Naive thymus-derived CD8-positive, alpha-beta T cell (primary cell): ENCODE results near the gene NCAN. TPM values are rescaled to one million over a fixed set of nuclear protein-coding genes. Genes with fewer than 3 reads are reported as not detected.
A peak's percentile ranks its signal among the peaks of the same experiment; 100 is the strongest.

Source experiments
- ATAC-seq, 2 donors: fragments of 150-1000 bp; cut with Tn5 transposase in 1 of 2; sonication (Bioruptor Pico), chemical (Tn5 transposase) in 1 of 2; 1 replicate in 1 of 2; 2 replicates in 1 of 2; pipeline ENCODE4 v1.10.0; 2021; ENCODE audit warnings: mild to moderate bottlenecking in 2 of 2, moderate library complexity in 2 of 2
- POLR2A ChIA-PET: fragments of 350-600 bp; sonication (Branson Sonifier 250); formaldehyde crosslinking; loops from one replicate; lab custom pipeline; 2021; ENCODE audit warnings: antibody characterized with exemption; lab: Charles Lee
- DNase-seq, 10 donors: peaks; one replicate each; pipeline versions ENCODE4 v3.0.0 to v3.0.0-alpha.2; 2020 to 2022
- H3K27ac Mint-ChIP-seq, 10 donors: one replicate each; pipeline ENCODE4 v1.8.0; 2020 to 2022; ENCODE audit warnings: mild to moderate bottlenecking in 10 of 10, mixed read lengths in 10 of 10, moderate library complexity in 4 of 10, inconsistent platforms in 1 of 10
- H3K27me3 Mint-ChIP-seq, 5 donors: one replicate each; pipeline ENCODE4 v1.8.0; 2021 to 2022; ENCODE audit warnings: mixed read lengths in 5 of 5
- H3K36me3 Mint-ChIP-seq, 3 donors: one replicate each; pipeline ENCODE4 v1.8.0; 2020 to 2022; ENCODE audit warnings: mixed read lengths in 3 of 3, mild to moderate bottlenecking in 2 of 3, inconsistent platforms in 1 of 3
- H3K4me1 Mint-ChIP-seq, 4 donors: one replicate each; pipeline ENCODE4 v1.8.0; 2021 to 2022; ENCODE audit warnings: mixed read lengths in 4 of 4
- H3K4me3 Mint-ChIP-seq, 10 donors: one replicate each; pipeline ENCODE4 v1.8.0; 2020 to 2022; ENCODE audit warnings: mild to moderate bottlenecking in 10 of 10, mixed read lengths in 10 of 10, moderate library complexity in 6 of 10, inconsistent platforms in 1 of 10
- H3K9me3 Mint-ChIP-seq, 9 donors: one replicate each; pipeline ENCODE4 v1.8.0; 2020 to 2022; ENCODE audit warnings: mixed read lengths in 9 of 9, mild to moderate bottlenecking in 3 of 9, inconsistent platforms in 1 of 9, moderate library complexity in 1 of 9
- polyA plus RNA-seq, 3 donors: library from polyadenylated mRNA; unstranded; fragments of 300-500 nt; fragmentation: Illumina TruSeq; gene quantifications; one replicate each; pipeline ENCODE4 v1.2.3, GENCODE V29; 2021
- total RNA-seq, 8 experiments: library from RNA in 2 of 8; stranded (reverse) in 2 of 8; gene quantifications; one replicate each; pipeline ENCODE4 v1.2.3 and lab custom pipeline; 2021 to 2026

NCAN gene
- total and polyA plus RNA-seq, 5 experiments from 2014 or later = not detected

- POLR2A ChIA-PET = no interaction called here
- Mint-ChIP-seq H3K27me3 (no peaks in the 10 kb centered on the region), H3K9me3 (no peaks in the 10 kb centered on the region), H3K27ac (peak overlapping the region in 1 of 10 donors; percentile 6), H3K4me1 (peaks cover 0 to 6% (median 4%) of the 10 kb centered on the region in 4 donors), H3K36me3 (peaks cover 0 to 45% (median 3%) of the 10 kb centered on the region in 3 donors), H3K4me3 (no peak overlapping the region)
- DNase-seq (no peak), ATAC-seq (no peak)
These were observed 32.0 kb upstream of the NCAN start for GRCh38 chr19:19179548-19180441.

- Mint-ChIP-seq H3K36me3 (peaks cover 0 to 51% (median 7%) of the 10 kb centered on the region in 3 donors), H3K27ac (peak overlapping the region in 3 of 10 donors; percentile 11 to 54 (median 31)), H3K27me3 (no peaks in the 10 kb centered on the region), H3K9me3 (no peaks in the 10 kb centered on the region), H3K4me3 (no peak overlapping the region), H3K4me1 (peaks cover 6 to 14% (median 10%) of the 10 kb centered on the region in 4 donors)
- POLR2A ChIA-PET = no interaction called here
- DNase-seq = no peak
- ATAC-seq = no peak
These were observed 30.2 kb upstream of the NCAN start for GRCh38 chr19:19181488-19181998.

- DNase-seq (peak; percentile 45 to 77 (median 59)), ATAC-seq (peak; percentile 90 to 92)
- peaks cover 0 to 33% (median 7%) of the 10 kb centered on the region in 3 donors for H3K36me3 Mint-ChIP-seq
- no peaks in the 10 kb centered on the region for H3K9me3 Mint-ChIP-seq
- H3K27me3 Mint-ChIP-seq = no peaks in the 10 kb centered on the region
- peaks cover 16 to 46% (median 38%) of the 10 kb centered on the region in 4 donors for H3K4me1 Mint-ChIP-seq
- H3K27ac Mint-ChIP-seq = peak overlapping the region in 4 of 10 donors; percentile 21 to 83 (median 46)
- POLR2A ChIA-PET = no interaction called here
- H3K4me3 Mint-ChIP-seq = peak overlapping the region in 2 of 10 donors; percentile 20 to 39
These were observed 25.7 kb upstream of the NCAN start for GRCh38 chr19:19185853-19186740.

GRCh38 chr19:19186742-19187141 is 25.0 kb upstream of the NCAN start:
- ATAC-seq = no peak
- H3K36me3 Mint-ChIP-seq = peaks cover 0 to 31% (median 7%) of the 10 kb centered on the region in 3 donors
- H3K9me3 Mint-ChIP-seq = no peaks in the 10 kb centered on the region
- POLR2A ChIA-PET = no interaction called here
- peak overlapping the region in 1 of 10 donors; percentile 50 for H3K27ac Mint-ChIP-seq
- H3K4me1 Mint-ChIP-seq = peaks cover 15 to 52% (median 42%) of the 10 kb centered on the region in 4 donors
- DNase-seq = no peak
- H3K27me3 Mint-ChIP-seq = no peaks in the 10 kb centered on the region
- no peak overlapping the region for H3K4me3 Mint-ChIP-seq

- Mint-ChIP-seq H3K9me3 (no peaks in the 10 kb centered on the region), H3K27ac (peak overlapping the region; percentile 98 to 100 (median 99)), H3K27me3 (no peaks in the 10 kb centered on the region), H3K4me3 (peak overlapping the region; percentile 95 to 99 (median 98)), H3K36me3 (peaks cover 0 to 19% (median 0%) of the 10 kb centered on the region in 3 donors), H3K4me1 (peaks cover 14 to 65% (median 60%) of the 10 kb centered on the region in 4 donors)
- ATAC-seq = no peak
- POLR2A ChIA-PET = interaction anchor here (0.6 to 3.8 kb wide), 11 partner anchors 12 to 324 kb away, joined by 3 to 52 read pairs (median 3); partner anchors contain the start of genes GATAD2A, NR2C2AP, TMEM161A and TSSK6
- peak in 1 of 10 donors; percentile 14 for DNase-seq
These were observed 20.0 kb upstream of the NCAN start for GRCh38 chr19:19191768-19192077.

- H3K36me3 Mint-ChIP-seq = peaks cover 0 to 19% (median 0%) of the 10 kb centered on the region in 3 donors
- H3K9me3 Mint-ChIP-seq = no peaks in the 10 kb centered on the region
- ATAC-seq (peak; percentile 91), DNase-seq (peak; percentile 92 to 99 (median 98))
- H3K27me3 Mint-ChIP-seq = no peaks in the 10 kb centered on the region
- POLR2A ChIA-PET = interaction anchor here (0.6 to 3.8 kb wide), 19 partner anchors 11 to 1719 kb away, joined by 3 to 52 read pairs (median 3); partner anchors contain the start of genes GATAD2A, NR2C2AP, SLC25A42 and TMEM161A
- H3K4me1 Mint-ChIP-seq = peaks cover 11 to 62% (median 57%) of the 10 kb centered on the region in 4 donors
- peak within 1 kb of the TSS; percentile 95 to 99 (median 98) for H3K4me3 Mint-ChIP-seq
- peak within 1 kb of the TSS; percentile 98 to 100 (median 99) for H3K27ac Mint-ChIP-seq
These were observed 19.5 kb upstream of the NCAN start, which contains the start of the genes BORCS8 and RFXANK for GRCh38 chr19:19192078-19192882. BORCS8 (minus strand) TSS chr19:19192152; CDS start chr19:19192117, 35 bp downstream. RFXANK (plus strand) TSS chr19:19192258; CDS start chr19:19193947, 1,689 bp downstream.

- ATAC-seq = peak; percentile 10 to 17
- Mint-ChIP-seq H3K4me3 (peak overlapping the region; percentile 95 to 99 (median 98)), H3K36me3 (peaks cover 0 to 26% (median 0%) of the 10 kb centered on the region in 3 donors), H3K27ac (peak overlapping the region; percentile 98 to 100 (median 99)), H3K9me3 (no peaks in the 10 kb centered on the region), H3K27me3 (no peaks in the 10 kb centered on the region), H3K4me1 (peaks cover 11 to 62% (median 57%) of the 10 kb centered on the region in 4 donors)
- POLR2A ChIA-PET = interaction anchor here (0.7 to 3.8 kb wide), 10 partner anchors 10 to 1719 kb away, joined by 3 to 52 read pairs (median 4); partner anchors contain the start of genes NR2C2AP and SLC25A42
- peak in 2 of 10 donors; percentile 10 to 68 for DNase-seq
These were observed 18.8 kb upstream of the NCAN start for GRCh38 chr19:19192910-19193423.

GRCh38 chr19:19193926-19194325 is 17.8 kb upstream of the NCAN start:
- Mint-ChIP-seq H3K4me1 (peaks cover 11 to 58% (median 57%) of the 10 kb centered on the region in 4 donors), H3K4me3 (peak overlapping the region; percentile 95 to 99 (median 98)), H3K9me3 (no peaks in the 10 kb centered on the region), H3K36me3 (peaks cover 0 to 35% (median 6%) of the 10 kb centered on the region in 3 donors), H3K27ac (peak overlapping the region in 9 of 10 donors; percentile 34 to 100 (median 80)), H3K27me3 (no peaks in the 10 kb centered on the region)
- ATAC-seq = no peak
- POLR2A ChIA-PET = interaction anchor here (1.4 to 3.8 kb wide), 3 partner anchors 9 to 131 kb away, joined by 4 to 52 read pairs (median 9); partner anchors contain the start of genes NR2C2AP and SLC25A42
- no peak for DNase-seq

- peak overlapping the region in 8 of 10 donors; percentile 88 to 96 (median 94) for H3K27ac Mint-ChIP-seq
- peaks cover 9 to 32% (median 27%) of the 10 kb centered on the region in 4 donors for H3K4me1 Mint-ChIP-seq
- ATAC-seq (no peak), DNase-seq (no peak)
- H3K27me3 Mint-ChIP-seq = peaks cover 0 to 7% (median 3%) of the 10 kb centered on the region in 5 donors
- peaks cover 0 to 28% (median 6%) of the 10 kb centered on the region in 3 donors for H3K36me3 Mint-ChIP-seq
- H3K4me3 Mint-ChIP-seq = peak overlapping the region; percentile 89 to 97 (median 92)
- POLR2A ChIA-PET = interaction anchor here (0.8 to 2.7 kb wide), 3 partner anchors 10 to 119 kb away, joined by 3 to 52 read pairs (median 5); partner anchors contain the start of genes BORCS8 and RFXANK
- H3K9me3 Mint-ChIP-seq = no peaks in the 10 kb centered on the region
These were observed 9.8 kb upstream of the NCAN start for GRCh38 chr19:19201697-19202630.

- Mint-ChIP-seq H3K36me3 (peaks cover 0 to 22% (median 6%) of the 10 kb centered on the region in 3 donors), H3K9me3 (no peaks in the 10 kb centered on the region), H3K4me1 (peaks cover 15 to 39% (median 34%) of the 10 kb centered on the region in 4 donors), H3K4me3 (peak overlapping the region; percentile 89 to 97 (median 92)), H3K27me3 (peaks cover 0 to 14% (median 4%) of the 10 kb centered on the region in 5 donors), H3K27ac (peak overlapping the region; percentile 88 to 96 (median 94))
- DNase-seq (peak in 1 of 10 donors; percentile 16), ATAC-seq (no peak)
- POLR2A ChIA-PET = interaction anchor here (0.8 to 2.7 kb wide), 5 partner anchors 10 to 898 kb away, joined by 3 to 52 read pairs (median 3); partner anchors contain the start of genes BORCS8 and RFXANK
These were observed 9.1 kb upstream of the NCAN start for GRCh38 chr19:19202707-19203011.
